OCI-LY1 (cell line): Measurements from ENCODE around the gene EVC2.

ENCODE experiments used
- H2AFZ ChIP-seq: fragments of 200-600 bp; sonication (generic), shearing (Covaris generic); 2 replicates; pipeline ENCODE4 v1.6.0; 2014; ENCODE audit warnings: antibody characterized with exemption, mild to moderate bottlenecking, low read length
- H3F3A ChIP-seq: fragments of 200-600 bp; sonication (generic), shearing (Covaris generic); 2 replicates; pipeline ENCODE4 v1.6.0; 2014; ENCODE audit warnings: mild to moderate bottlenecking, antibody characterized with exemption, low read length, moderate library complexity; ENCODE audit not compliant: insufficient read depth
- H3K27ac ChIP-seq: fragments of 200-600 bp; sonication (generic); 2 replicates; pipeline ENCODE4 v1.5.1; 2014; ENCODE audit warnings: low read length, mixed run types, mild to moderate bottlenecking, low read depth; ENCODE audit not compliant: poor library complexity, severe bottlenecking
- H3K27me3 ChIP-seq: fragments of 200-600 bp; sonication (generic); 2 replicates; pipeline ENCODE4 v1.6.0; 2014; ENCODE audit warnings: antibody characterized with exemption, mild to moderate bottlenecking, low read length, moderate library complexity; ENCODE audit not compliant: insufficient read depth
- H3K36me3 ChIP-seq: fragments of 200-600 bp; sonication (generic); 2 replicates; pipeline ENCODE4 v1.6.1; 2014; ENCODE audit warnings: mild to moderate bottlenecking, antibody characterized with exemption, low read length, moderate library complexity, mixed read lengths; ENCODE audit not compliant: insufficient read depth
- H3K4me1 ChIP-seq: fragments of 200-600 bp; sonication (generic); 2 replicates; pipeline ENCODE4 v1.5.1; 2014; ENCODE audit warnings: mild to moderate bottlenecking, low read length, moderate library complexity; ENCODE audit not compliant: insufficient read depth, severe bottlenecking
- H3K4me2 ChIP-seq: fragments of 200-600 bp; sonication (generic), shearing (Covaris generic); 2 replicates; pipeline ENCODE4 v1.6.1; 2014; ENCODE audit warnings: low read length
- H3K4me3 ChIP-seq: fragments of 200-600 bp; sonication (generic); 2 replicates; pipeline ENCODE4 v1.5.1; 2014; ENCODE audit warnings: low read length, low read depth, mild to moderate bottlenecking, mixed read lengths; ENCODE audit not compliant: poor library complexity, severe bottlenecking
- H3K79me2 ChIP-seq: fragments of 200-600 bp; shearing (Covaris generic); 2 replicates; pipeline ENCODE4 v1.6.1; 2016; ENCODE audit warnings: mixed run types, low read length, mixed read lengths; ENCODE audit not compliant: insufficient read depth
- H3K9ac ChIP-seq: fragments of 200-600 bp; sonication (generic), shearing (Covaris generic); 2 replicates; pipeline ENCODE4 v1.6.1; 2014; ENCODE audit warnings: mild to moderate bottlenecking, low read length, mixed read lengths
- H3K9me2 ChIP-seq: fragments of 200-600 bp; sonication (generic), shearing (Covaris generic); 2 replicates; pipeline ENCODE4 v1.6.1; 2014; ENCODE audit warnings: low read depth, mild to moderate bottlenecking, low read length, mixed read lengths
- H3K9me3 ChIP-seq: fragments of 200-600 bp; shearing (Covaris generic); 2 replicates; pipeline ENCODE4 v1.6.1; 2014; ENCODE audit warnings: low read length, mixed read lengths
- H4K20me1 ChIP-seq: fragments of 200-600 bp; sonication (generic), shearing (Covaris generic); 2 replicates; pipeline ENCODE4 v1.6.0; 2016; ENCODE audit warnings: mild to moderate bottlenecking, low read length; ENCODE audit not compliant: insufficient read depth
- CTCF ChIP-seq: fragments of 200-600 bp; sonication (generic), shearing (Covaris generic); IDR thresholded peaks from 2 replicates; pipeline ENCODE4 v1.5.1; 2017; ENCODE audit warnings: mild to moderate bottlenecking, antibody characterized with exemption, low read length, moderate library complexity, mixed read lengths
- EZH2 ChIP-seq: fragments of 200-600 bp; sonication (generic), shearing (Covaris generic); IDR thresholded peaks from 2 replicates; pipeline ENCODE4 v1.8.0; 2017; ENCODE audit warnings: borderline replicate concordance, mixed run types, mild to moderate bottlenecking, antibody characterized with exemption, low read length, moderate library complexity, mixed read lengths

Gene EVC2

GRCh38 chr4:5683566-5683965 lies 24.8 kb downstream of the EVC2 start:
- H3F3A ChIP-seq, result no peaks in the 10 kb centered on the region
- no peak overlapping the region for H3K9ac ChIP-seq
- no peak for TF ChIP-seq CTCF
- no peak for TF ChIP-seq EZH2

GRCh38 chr4:5678977-5679376 lies 29.4 kb downstream of the EVC2 start:
- H3K4me3 ChIP-seq, result no peak overlapping the region
- H3K79me2 ChIP-seq, result no peaks in the 10 kb centered on the region
- peaks cover 32% of the 10 kb centered on the region; the same call in 1 of the 2 replicates for H3K36me3 ChIP-seq
- no peaks in the 10 kb centered on the region for H3K9me2 ChIP-seq
- H3K27me3 ChIP-seq, result no peaks in the 10 kb centered on the region
- no peak overlapping the region for H3K9ac ChIP-seq
- peaks cover 16% of the 10 kb centered on the region for H3K4me1 ChIP-seq
- no peaks in the 10 kb centered on the region for H4K20me1 ChIP-seq
- H3K9me3 ChIP-seq, result no peaks in the 10 kb centered on the region
- no peaks in the 10 kb centered on the region for H3F3A ChIP-seq
- no peak for TF ChIP-seq CTCF
- no peak for TF ChIP-seq EZH2
- H3K4me2 ChIP-seq, result no peak overlapping the region
- H3K27ac ChIP-seq, result no peak overlapping the region
- H2AFZ ChIP-seq, result no peak overlapping the region

More at GRCh38 chr4:5683566-5683965, 24.8 kb downstream of the EVC2 start:
- H3K4me2 ChIP-seq, result no peak overlapping the region
- H3K9me3 ChIP-seq, result no peaks in the 10 kb centered on the region
- H3K79me2 ChIP-seq, result no peaks in the 10 kb centered on the region
- H3K36me3 ChIP-seq, result peaks cover 48% of the 10 kb centered on the region
- H3K27me3 ChIP-seq, result no peaks in the 10 kb centered on the region
- H3K4me1 ChIP-seq, result no peaks in the 10 kb centered on the region
- no peak overlapping the region for H3K27ac ChIP-seq
- H4K20me1 ChIP-seq, result no peaks in the 10 kb centered on the region
- H3K9me2 ChIP-seq, result no peaks in the 10 kb centered on the region
- H3K4me3 ChIP-seq, result no peak overlapping the region
- H2AFZ ChIP-seq, result no peak overlapping the region

GRCh38 chr4:5676763-5677162 lies 31.6 kb downstream of the EVC2 start:
- Histone ChIP-seq H3K4me1 (peaks cover 16% of the 10 kb centered on the region), H3F3A (no peaks in the 10 kb centered on the region), H3K79me2 (no peaks in the 10 kb centered on the region), H3K36me3 (peaks cover 20% of the 10 kb centered on the region; the same call in 1 of the 2 replicates), H3K4me3 (peak overlapping the region; percentile 32), H3K27me3 (no peaks in the 10 kb centered on the region), H3K9me3 (no peaks in the 10 kb centered on the region), H3K27ac (peak overlapping the region; percentile 76), H2AFZ (no peak overlapping the region), H3K9me2 (no peaks in the 10 kb centered on the region), H4K20me1 (no peaks in the 10 kb centered on the region), H3K4me2 (peak overlapping the region; percentile 42; the same call in 1 of the 2 replicates), H3K9ac (peak overlapping the region; percentile 21; the same call in 1 of the 2 replicates)
- TF ChIP-seq CTCF (no peak), EZH2 (no peak)
